IPS-15b (cell line): Measurements from ENCODE around the gene ITGB5.
A peak's percentile ranks its signal among the peaks of the same experiment; 100 is the strongest.
"Not testable (repeated sequence)": the region's sequence is repeated elsewhere in the genome, so short reads cannot be mapped to it uniquely, and the experiment has no call there.

Experiments used
- H3K27me3 ChIP-seq: one replicate; pipeline ENCODE4 v1.6.1; 2013; ENCODE audit warnings: low read length; ENCODE audit not compliant: control insufficient read depth, insufficient read depth
- H3K36me3 ChIP-seq: one replicate; pipeline ENCODE4 v1.6.1; 2013; ENCODE audit warnings: low read length; ENCODE audit not compliant: control insufficient read depth, insufficient read depth
- H3K4me1 ChIP-seq: one replicate; pipeline ENCODE4 v1.6.1; 2013; ENCODE audit warnings: mild to moderate bottlenecking, low read length; ENCODE audit not compliant: control insufficient read depth, insufficient read depth
- H3K4me3 ChIP-seq: one replicate; pipeline ENCODE4 v1.5.1; 2013; ENCODE audit warnings: low read depth, low read length
- H3K9ac ChIP-seq: one replicate; pipeline ENCODE4 v1.6.1; 2013; ENCODE audit warnings: low read depth, mild to moderate bottlenecking, low read length
- H3K9me3 ChIP-seq: one replicate; pipeline ENCODE4 v1.6.1; 2013; ENCODE audit warnings: mild to moderate bottlenecking, low read length; ENCODE audit not compliant: control insufficient read depth, insufficient read depth

Gene ITGB5

GRCh38 chr3:124759666-124760401 lies 127.3 kb downstream of the ITGB5 start:
- Histone ChIP-seq H3K27me3 (no peaks in the 10 kb centered on the region), H3K4me1 (peaks cover 19% of the 10 kb centered on the region), H3K36me3 (peaks cover 12% of the 10 kb centered on the region), H3K9ac (no peak overlapping the region), H3K4me3 (no peak overlapping the region), H3K9me3 (no peaks in the 10 kb centered on the region)

GRCh38 chr3:124758851-124759635 lies 128.1 kb downstream of the ITGB5 start:
- H3K36me3 ChIP-seq: peaks cover 6% of the 10 kb centered on the region
- H3K27me3 ChIP-seq: no peaks in the 10 kb centered on the region
- H3K4me1 ChIP-seq: peaks cover 19% of the 10 kb centered on the region
- no peak overlapping the region for H3K4me3 ChIP-seq
- no peak overlapping the region for H3K9ac ChIP-seq
- no peaks in the 10 kb centered on the region for H3K9me3 ChIP-seq

- not testable (repeated sequence) for H3K27me3 ChIP-seq, H3K9ac ChIP-seq, H3K36me3 ChIP-seq, H3K4me3 ChIP-seq, H3K9me3 ChIP-seq
- peaks cover 21% of the 10 kb centered on the region for H3K4me1 ChIP-seq
Measured at GRCh38 chr3:124757926-124758325, 129.2 kb downstream of the ITGB5 start.

- no peaks in the 10 kb centered on the region for H3K27me3 ChIP-seq
- no peaks in the 10 kb centered on the region for H3K9me3 ChIP-seq
- H3K9ac ChIP-seq: no peak overlapping the region
- H3K4me3 ChIP-seq: peak overlapping the region; percentile 28
- no peaks in the 10 kb centered on the region for H3K36me3 ChIP-seq
- H3K4me1 ChIP-seq: peaks cover 10% of the 10 kb centered on the region
Measured at GRCh38 chr3:124752051-124752450, 135.1 kb downstream of the ITGB5 start.

- Histone ChIP-seq H3K9ac (no peak overlapping the region), H3K9me3 (no peaks in the 10 kb centered on the region), H3K27me3 (no peaks in the 10 kb centered on the region), H3K4me1 (peaks cover 10% of the 10 kb centered on the region), H3K36me3 (no peaks in the 10 kb centered on the region), H3K4me3 (no peak overlapping the region)
Measured at GRCh38 chr3:124751501-124751900, 135.7 kb downstream of the ITGB5 start.

GRCh38 chr3:124749877-124750276 lies 137.3 kb downstream of the ITGB5 start:
- H3K9ac ChIP-seq, H3K4me3 ChIP-seq, H3K27me3 ChIP-seq, H3K4me1 ChIP-seq, H3K9me3 ChIP-seq: not testable (repeated sequence)
- peaks cover 10% of the 10 kb centered on the region for H3K36me3 ChIP-seq

- Histone ChIP-seq H3K36me3 (peaks cover 13% of the 10 kb centered on the region), H3K9me3 (no peaks in the 10 kb centered on the region), H3K9ac (no peak overlapping the region), H3K4me3 (no peak overlapping the region), H3K27me3 (no peaks in the 10 kb centered on the region), H3K4me1 (peaks cover 10% of the 10 kb centered on the region)
Measured at GRCh38 chr3:124748560-124749198, 138.5 kb downstream of the ITGB5 start.

GRCh38 chr3:124747111-124747981 lies 139.8 kb downstream of the ITGB5 start:
- no peak overlapping the region for H3K9ac ChIP-seq
- peaks cover 13% of the 10 kb centered on the region for H3K36me3 ChIP-seq
- H3K27me3 ChIP-seq: no peaks in the 10 kb centered on the region
- H3K4me3 ChIP-seq: no peak overlapping the region
- H3K4me1 ChIP-seq: peaks cover 8% of the 10 kb centered on the region
- no peaks in the 10 kb centered on the region for H3K9me3 ChIP-seq

- no peak overlapping the region for H3K9ac ChIP-seq
- H3K9me3 ChIP-seq: no peaks in the 10 kb centered on the region
- no peak overlapping the region for H3K4me3 ChIP-seq
- peaks cover 16% of the 10 kb centered on the region for H3K36me3 ChIP-seq
- no peaks in the 10 kb centered on the region for H3K27me3 ChIP-seq
- H3K4me1 ChIP-seq: peaks cover 3% of the 10 kb centered on the region
Measured at GRCh38 chr3:124745756-124746155, 141.4 kb downstream of the ITGB5 start.

- Histone ChIP-seq H3K4me1 (no peaks in the 10 kb centered on the region), H3K27me3 (no peaks in the 10 kb centered on the region), H3K9me3 (no peaks in the 10 kb centered on the region), H3K36me3 (peaks cover 32% of the 10 kb centered on the region), H3K4me3 (no peak overlapping the region), H3K9ac (no peak overlapping the region)
Measured at GRCh38 chr3:124741027-124741426, 146.1 kb downstream of the ITGB5 start.

GRCh38 chr3:124731760-124732159 lies 155.4 kb downstream of the ITGB5 start:
- Histone ChIP-seq H3K4me1 (peaks cover 5% of the 10 kb centered on the region), H3K9me3 (no peaks in the 10 kb centered on the region), H3K4me3 (no peak overlapping the region), H3K9ac (no peak overlapping the region), H3K36me3 (peaks cover 8% of the 10 kb centered on the region), H3K27me3 (no peaks in the 10 kb centered on the region)
